Measurements from ENCODE around the gene LYRM4. TPM values are rescaled to one million over a fixed set of nuclear protein-coding genes. Genes with fewer than 3 reads are reported as not detected.

Gene LYRM4
- total RNA-seq, 3 donors from 2014 or later: 49.2 to 50.6 (median 50.0) TPM

GRCh38 chr6:5174756-5175549, 85.8 kb downstream of the LYRM4 start:
- ATAC-seq: no peak
- Mint-ChIP-seq H3K36me3 (ENCODE audit: insufficient read depth) (no peaks in the 10 kb centered on the region), H3K4me1 (ENCODE audit: low read depth) (peaks cover 43% of the 10 kb centered on the region), H3K9me3 (no peaks in the 10 kb centered on the region), H3K27me3 (ENCODE audit: low read depth) (no peaks in the 10 kb centered on the region), H3K4me3 (peak overlapping the region; percentile 45)
- no peak for DNase-seq

DNA sequence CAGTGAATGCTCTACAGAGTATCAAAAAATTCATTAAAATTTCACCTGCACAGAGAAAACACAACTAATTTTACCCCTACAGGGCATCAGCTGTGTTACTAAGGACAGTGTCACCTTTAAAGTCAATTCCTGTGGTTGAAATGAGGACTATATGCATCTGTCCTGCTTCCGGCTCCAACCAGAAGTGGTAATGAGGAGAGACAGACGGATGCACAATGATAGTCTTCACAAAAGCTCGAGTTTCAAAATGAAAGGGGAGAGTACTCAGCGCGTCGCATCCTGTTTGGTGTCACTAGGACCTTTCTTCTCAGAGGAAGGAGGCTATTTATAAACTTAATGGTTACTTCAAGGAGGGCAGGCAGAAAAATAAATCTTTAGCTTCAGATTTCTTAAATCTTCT, 86.5 kb downstream of the LYRM4 start:
- DNase-seq (no peak), ATAC-seq (peak; percentile 95)
- no peaks in the 10 kb centered on the region for H3K9me3 Mint-ChIP-seq
- H3K4me3 Mint-ChIP-seq: peak overlapping the region; percentile 45
- H3K4me1 Mint-ChIP-seq (ENCODE audit: low read depth): peaks cover 41% of the 10 kb centered on the region
- no peaks in the 10 kb centered on the region for H3K27me3 Mint-ChIP-seq (ENCODE audit: low read depth)
- H3K36me3 Mint-ChIP-seq (ENCODE audit: insufficient read depth): no peaks in the 10 kb centered on the region

- Mint-ChIP-seq H3K36me3 (ENCODE audit: insufficient read depth) (no peaks in the 10 kb centered on the region), H3K4me1 (ENCODE audit: low read depth) (peaks cover 39% of the 10 kb centered on the region), H3K4me3 (peak overlapping the region; percentile 45), H3K9me3 (no peaks in the 10 kb centered on the region), H3K27me3 (ENCODE audit: low read depth) (no peaks in the 10 kb centered on the region)
- no peak for DNase-seq
- ATAC-seq: no peak
These were observed 86.9 kb downstream of the LYRM4 start for GRCh38 chr6:5173810-5174209.

- Mint-ChIP-seq H3K36me3 (ENCODE audit: insufficient read depth) (no peaks in the 10 kb centered on the region), H3K4me3 (no peak overlapping the region), H3K9me3 (no peaks in the 10 kb centered on the region), H3K4me1 (ENCODE audit: low read depth) (peaks cover 39% of the 10 kb centered on the region), H3K27me3 (ENCODE audit: low read depth) (no peaks in the 10 kb centered on the region)
- DNase-seq (no peak), ATAC-seq (no peak)
These were observed 87.8 kb downstream of the LYRM4 start for GRCh38 chr6:5172897-5173474.

DNA sequence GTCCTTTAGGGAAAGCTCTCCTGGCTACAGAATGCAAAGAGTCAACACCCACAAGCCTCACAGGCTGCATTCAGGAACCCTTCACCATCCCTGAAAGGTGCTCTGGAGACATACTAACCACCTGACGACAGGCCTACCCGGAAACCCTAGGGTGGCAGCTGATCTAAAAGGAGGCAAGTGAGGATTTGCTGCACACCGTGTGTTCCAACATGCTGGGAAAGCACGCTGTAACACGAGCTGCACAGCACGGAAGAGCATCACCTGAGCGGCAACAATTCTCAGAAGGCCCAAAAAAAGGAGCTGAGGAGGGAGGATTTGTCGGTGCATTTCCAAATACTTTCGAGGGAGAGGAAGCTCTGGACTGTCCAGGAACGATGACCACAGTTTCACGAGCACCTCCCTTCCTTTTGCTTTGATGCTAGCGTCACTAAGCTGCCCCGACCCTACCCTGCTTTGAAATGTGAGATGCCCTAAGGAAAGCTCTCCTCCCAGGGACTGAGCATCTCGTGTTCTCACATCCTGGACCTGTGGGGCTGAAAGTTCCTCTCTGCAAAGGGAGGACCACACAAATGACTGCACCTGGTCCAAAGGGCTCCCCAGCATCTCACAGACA, 88.6 kb downstream of the LYRM4 start:
- peaks cover 40% of the 10 kb centered on the region for H3K4me1 Mint-ChIP-seq (ENCODE audit: low read depth)

GRCh38 chr6:5167501-5167900, 93.2 kb downstream of the LYRM4 start:
- Mint-ChIP-seq H3K4me1 (ENCODE audit: low read depth) (peaks cover 2% of the 10 kb centered on the region), H3K9me3 (no peaks in the 10 kb centered on the region), H3K27me3 (ENCODE audit: low read depth) (no peaks in the 10 kb centered on the region), H3K4me3 (no peak overlapping the region), H3K36me3 (ENCODE audit: insufficient read depth) (no peaks in the 10 kb centered on the region)
- ATAC-seq: no peak
- DNase-seq: no peak

More for the DNA sequence above, 88.6 kb downstream of the LYRM4 start:
- ATAC-seq: no peak
- DNase-seq: no peak
- no peaks in the 10 kb centered on the region for H3K27me3 Mint-ChIP-seq (ENCODE audit: low read depth)
- no peaks in the 10 kb centered on the region for H3K36me3 Mint-ChIP-seq (ENCODE audit: insufficient read depth)
- H3K4me3 Mint-ChIP-seq: no peak overlapping the region
- no peaks in the 10 kb centered on the region for H3K9me3 Mint-ChIP-seq

GRCh38 chr6:5164092-5164491, 96.7 kb downstream of the LYRM4 start:
- H3K36me3 Mint-ChIP-seq (ENCODE audit: insufficient read depth): no peaks in the 10 kb centered on the region
- peaks cover 2% of the 10 kb centered on the region for H3K4me1 Mint-ChIP-seq (ENCODE audit: low read depth)
- H3K9me3 Mint-ChIP-seq: no peaks in the 10 kb centered on the region
- no peaks in the 10 kb centered on the region for H3K27me3 Mint-ChIP-seq (ENCODE audit: low read depth)
- no peak overlapping the region for H3K4me3 Mint-ChIP-seq
- ATAC-seq (no peak), DNase-seq (no peak)

DNA sequence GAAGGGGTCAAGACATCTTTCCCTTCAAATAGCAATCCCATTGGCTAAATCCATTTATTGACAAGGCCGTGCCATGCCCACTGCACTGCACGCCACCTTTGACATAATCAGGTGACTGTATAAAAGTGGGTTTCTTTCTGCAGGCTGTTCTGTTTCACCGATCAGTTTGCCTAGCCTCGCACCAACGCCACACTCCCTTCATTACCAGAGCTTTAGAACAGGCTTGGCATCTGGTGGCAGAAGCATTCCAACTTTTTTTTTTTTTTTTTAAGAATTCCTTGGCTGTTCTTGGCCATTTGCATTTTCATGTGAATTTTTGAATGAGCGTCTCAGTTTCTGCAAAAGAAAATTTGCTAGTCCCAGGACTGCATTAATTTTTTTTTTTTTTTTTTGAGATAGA, 97.5 kb downstream of the LYRM4 start:
- no peak for ATAC-seq
- no peak for DNase-seq
- Mint-ChIP-seq H3K36me3 (ENCODE audit: insufficient read depth) (no peaks in the 10 kb centered on the region), H3K4me3 (no peak overlapping the region), H3K27me3 (ENCODE audit: low read depth) (no peaks in the 10 kb centered on the region), H3K9me3 (no peaks in the 10 kb centered on the region), H3K4me1 (ENCODE audit: low read depth) (peaks cover 2% of the 10 kb centered on the region)

DNA sequence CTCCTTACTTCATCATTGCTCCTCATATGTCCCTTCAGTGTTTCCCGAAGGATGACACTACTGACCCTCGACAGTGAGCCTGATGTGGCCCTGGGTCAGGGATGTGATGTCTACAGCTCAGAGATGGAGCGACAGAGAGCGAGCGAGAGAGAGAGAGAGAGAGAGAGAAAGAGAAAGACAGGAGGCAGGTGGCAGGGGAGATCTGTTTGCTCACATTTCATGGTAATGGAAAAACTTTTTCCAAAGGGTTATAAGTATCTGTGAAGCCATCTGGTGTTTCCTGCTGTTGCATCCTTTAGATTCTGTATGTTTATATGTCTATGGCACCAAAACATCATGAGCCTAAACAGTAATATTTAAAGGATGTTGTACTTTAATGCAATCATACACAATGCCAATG, 98.4 kb downstream of the LYRM4 start:
- Mint-ChIP-seq H3K4me3 (no peak overlapping the region), H3K4me1 (ENCODE audit: low read depth) (peaks cover 1% of the 10 kb centered on the region), H3K27me3 (ENCODE audit: low read depth) (no peaks in the 10 kb centered on the region), H3K9me3 (no peaks in the 10 kb centered on the region), H3K36me3 (ENCODE audit: insufficient read depth) (no peaks in the 10 kb centered on the region)
- no peak for DNase-seq
- no peak for ATAC-seq

DNA sequence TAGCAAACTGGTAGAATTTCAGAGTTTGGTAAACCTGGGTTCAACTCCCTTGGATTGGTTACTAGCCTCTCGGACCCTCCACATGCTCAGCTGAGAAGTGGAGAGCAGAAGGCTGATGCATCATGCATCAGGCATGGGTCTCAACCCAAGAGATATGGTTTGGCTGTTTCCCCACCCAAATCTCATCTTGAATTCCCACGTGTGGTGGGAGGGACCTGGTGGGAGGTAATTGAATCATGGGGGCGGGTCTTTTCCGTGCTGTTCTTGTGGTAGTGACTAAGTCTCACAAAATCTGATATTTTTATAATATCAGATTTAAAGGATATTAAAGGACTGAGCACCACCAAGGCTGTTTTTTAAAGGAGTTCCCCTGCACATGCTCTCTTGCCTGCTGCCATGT, 100.5 kb downstream of the LYRM4 start:
- no peaks in the 10 kb centered on the region for H3K9me3 Mint-ChIP-seq
- H3K4me1 Mint-ChIP-seq (ENCODE audit: low read depth): no peaks in the 10 kb centered on the region
- ATAC-seq (no peak), DNase-seq (no peak)
- no peaks in the 10 kb centered on the region for H3K27me3 Mint-ChIP-seq (ENCODE audit: low read depth)
- no peaks in the 10 kb centered on the region for H3K36me3 Mint-ChIP-seq (ENCODE audit: insufficient read depth)
- no peak overlapping the region for H3K4me3 Mint-ChIP-seq

DNA sequence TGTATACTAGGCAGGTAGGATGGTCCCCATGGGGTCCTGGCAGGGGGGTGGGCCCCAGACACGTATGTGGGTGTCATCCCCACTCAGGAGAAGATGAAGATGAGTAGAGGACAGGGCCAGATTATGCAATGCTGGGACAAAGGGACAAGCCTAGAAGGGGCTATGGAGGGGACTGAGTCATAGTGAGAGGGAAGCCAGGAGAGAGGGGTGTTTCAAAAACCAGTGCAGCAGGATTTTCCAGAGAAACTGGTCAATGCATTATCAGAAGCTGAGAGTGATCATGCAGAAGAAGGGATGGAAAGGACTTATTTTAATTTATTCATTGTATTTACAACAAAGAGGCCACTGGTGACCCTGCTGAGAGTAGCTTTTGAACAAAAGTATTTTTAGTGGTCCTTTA, 101.6 kb downstream of the LYRM4 start:
- DNase-seq (no peak), ATAC-seq (no peak)
- no peak overlapping the region for H3K4me3 Mint-ChIP-seq
- no peaks in the 10 kb centered on the region for H3K27me3 Mint-ChIP-seq (ENCODE audit: low read depth)
- no peaks in the 10 kb centered on the region for H3K9me3 Mint-ChIP-seq
- no peaks in the 10 kb centered on the region for H3K4me1 Mint-ChIP-seq (ENCODE audit: low read depth)
- no peaks in the 10 kb centered on the region for H3K36me3 Mint-ChIP-seq (ENCODE audit: insufficient read depth)

- Mint-ChIP-seq H3K36me3 (ENCODE audit: insufficient read depth) (no peaks in the 10 kb centered on the region), H3K4me3 (no peak overlapping the region), H3K4me1 (ENCODE audit: low read depth) (no peaks in the 10 kb centered on the region), H3K9me3 (no peaks in the 10 kb centered on the region), H3K27me3 (ENCODE audit: low read depth) (no peaks in the 10 kb centered on the region)
- ATAC-seq (no peak), DNase-seq (no peak)
These were observed 102.6 kb downstream of the LYRM4 start for GRCh38 chr6:5158180-5158579.

DNA sequence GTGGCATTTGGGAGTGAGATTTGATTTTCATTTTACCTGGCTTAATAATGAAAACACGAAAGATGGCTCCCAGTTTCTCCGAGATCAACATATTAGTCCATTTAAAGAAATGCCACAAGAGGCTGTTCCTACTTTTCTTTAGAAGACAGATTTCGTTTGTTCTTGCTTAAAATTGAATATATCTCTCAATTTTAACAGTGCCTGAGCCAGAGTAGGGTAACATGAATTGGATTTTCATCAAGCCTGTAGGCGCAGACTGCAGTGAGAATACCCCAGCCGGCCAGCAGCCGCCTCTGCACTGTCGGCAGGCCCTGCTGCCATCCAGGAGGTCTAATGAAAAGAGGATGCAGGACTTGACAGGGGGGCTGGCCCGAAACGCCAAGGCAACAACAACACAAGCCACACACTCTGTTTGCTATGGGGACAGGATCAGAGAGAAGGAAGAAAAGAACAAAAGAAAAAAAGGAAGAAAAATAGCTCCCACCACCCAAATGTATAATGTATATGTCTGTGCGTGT, 103.1 kb downstream of the LYRM4 start:
- ATAC-seq: no peak
- no peak for DNase-seq
- Mint-ChIP-seq H3K27me3 (ENCODE audit: low read depth) (no peaks in the 10 kb centered on the region), H3K36me3 (ENCODE audit: insufficient read depth) (no peaks in the 10 kb centered on the region), H3K4me3 (no peak overlapping the region), H3K9me3 (no peaks in the 10 kb centered on the region), H3K4me1 (ENCODE audit: low read depth) (no peaks in the 10 kb centered on the region)

- Mint-ChIP-seq H3K4me3 (no peak overlapping the region), H3K9me3 (no peaks in the 10 kb centered on the region), H3K36me3 (ENCODE audit: insufficient read depth) (no peaks in the 10 kb centered on the region), H3K4me1 (ENCODE audit: low read depth) (no peaks in the 10 kb centered on the region), H3K27me3 (ENCODE audit: low read depth) (no peaks in the 10 kb centered on the region)
- DNase-seq (no peak), ATAC-seq (no peak)
These were observed 104.1 kb downstream of the LYRM4 start for GRCh38 chr6:5156627-5157026.

DNA sequence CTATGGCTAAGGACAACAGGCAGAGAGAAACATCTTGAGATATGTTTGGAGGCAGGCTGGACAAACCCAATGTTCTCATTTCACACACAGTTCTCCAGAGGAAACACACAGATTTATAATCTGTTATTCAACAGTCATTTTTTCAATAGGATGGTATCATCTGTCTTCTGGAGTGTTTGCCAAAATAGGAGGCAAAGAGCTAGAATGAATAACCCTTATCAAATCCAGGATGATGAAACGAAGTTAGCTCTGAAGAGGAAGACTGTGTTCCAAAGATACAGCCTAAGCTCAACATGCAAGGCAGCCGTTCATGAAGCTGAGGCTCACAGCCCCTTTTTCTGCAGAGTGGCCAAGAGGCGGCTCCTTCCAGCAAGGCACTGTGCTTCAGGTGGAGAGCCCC, 104.8 kb downstream of the LYRM4 start:
- ATAC-seq (no peak), DNase-seq (no peak)
- H3K36me3 Mint-ChIP-seq (ENCODE audit: insufficient read depth): no peaks in the 10 kb centered on the region
- no peaks in the 10 kb centered on the region for H3K9me3 Mint-ChIP-seq
- no peaks in the 10 kb centered on the region for H3K4me1 Mint-ChIP-seq (ENCODE audit: low read depth)
- H3K4me3 Mint-ChIP-seq: no peak overlapping the region
- H3K27me3 Mint-ChIP-seq (ENCODE audit: low read depth): no peaks in the 10 kb centered on the region
